Neural cell (in vitro differentiated cells): ENCODE data around the gene CD200. TPM values are rescaled to one million over a fixed set of nuclear protein-coding genes. Genes with fewer than 3 reads are reported as not detected.

Experiments
- H2AFZ ChIP-seq: fragments of 200-600, 300-800 bp; sonication (generic), shearing (Covaris generic); 2 replicates; pipeline ENCODE4 v1.6.0; 2014; ENCODE audit warnings: low read depth, mild to moderate bottlenecking, antibody characterized with exemption, low read length, moderate library complexity
- H3F3A ChIP-seq: fragments of 200-600 bp; shearing (Covaris generic); 2 replicates; pipeline ENCODE4 v1.6.1; 2016; ENCODE audit warnings: mild to moderate bottlenecking, moderate library complexity, mixed read lengths, antibody characterized with exemption, low read length; ENCODE audit not compliant: insufficient read depth, poor library complexity, severe bottlenecking
- H3K27ac ChIP-seq: fragments of 200-600, 300-800 bp; sonication (generic), shearing (Covaris generic); 2 replicates; pipeline ENCODE4 v1.5.1; 2014; ENCODE audit warnings: mild to moderate bottlenecking, low read length, moderate library complexity
- H3K27me3 ChIP-seq: fragments of 300-800, 200-600 bp; sonication (generic), shearing (Covaris generic); 2 replicates; pipeline ENCODE4 v1.6.0; 2014; ENCODE audit warnings: mild to moderate bottlenecking, low read depth, low read length, moderate library complexity; ENCODE audit not compliant: insufficient read depth
- H3K36me3 ChIP-seq: fragments of 300-800, 200-600 bp; sonication (generic), shearing (Covaris generic); 2 replicates; pipeline ENCODE4 v1.5.1; 2014; ENCODE audit warnings: mild to moderate bottlenecking, antibody characterized with exemption, low read length, moderate library complexity; ENCODE audit not compliant: insufficient read depth
- H3K4me2 ChIP-seq: fragments of 300-800, 200-600 bp; sonication (generic), shearing (Covaris generic); 2 replicates; pipeline ENCODE4 v1.6.0; 2014; ENCODE audit warnings: mild to moderate bottlenecking, low read length
- H3K4me3 ChIP-seq: fragments of 300-800, 200-600 bp; sonication (generic), shearing (Covaris generic); 2 replicates; pipeline ENCODE4 v1.5.1; 2014; ENCODE audit warnings: mild to moderate bottlenecking, low read length, moderate library complexity
- H3K79me2 ChIP-seq: fragments of 200-600 bp; shearing (Covaris generic); replicated peaks from 2 replicates; pipeline ENCODE4 v1.6.0; 2014; ENCODE audit warnings: mild to moderate bottlenecking, low read length, moderate library complexity; ENCODE audit not compliant: insufficient read depth
- H3K9ac ChIP-seq: fragments of 300-800, 200-600 bp; sonication (generic), shearing (Covaris generic); 2 replicates; pipeline ENCODE4 v1.6.1; 2016; ENCODE audit warnings: mild to moderate bottlenecking, low read length, mixed read lengths
- H3K9me2 ChIP-seq: fragments of 200-600 bp; shearing (Covaris generic); 2 replicates; pipeline ENCODE4 v1.6.1; 2016; ENCODE audit warnings: mild to moderate bottlenecking, low read length, mixed read lengths; ENCODE audit not compliant: insufficient read depth
- H3K9me3 ChIP-seq: fragments of 200-600, 300-800 bp; sonication (generic), shearing (Covaris generic); 2 replicates; pipeline ENCODE4 v1.6.1; 2016; ENCODE audit warnings: mild to moderate bottlenecking, mixed run types, low read length, moderate library complexity, mixed read lengths
- H4K20me1 ChIP-seq: fragments of 200-600 bp; shearing (Covaris generic); 2 replicates; pipeline ENCODE4 v1.6.1; 2016; ENCODE audit warnings: mild to moderate bottlenecking, mixed run types; ENCODE audit not compliant: insufficient read depth
- CTCF ChIP-seq: fragments of 450-650 bp; IDR thresholded peaks from 2 replicates; pipeline ENCODE4 v1.5.1; 2014; ENCODE audit warnings: antibody characterized with exemption, mild to moderate bottlenecking, moderate library complexity; ENCODE audit not compliant: poor library complexity, severe bottlenecking
- EP300 ChIP-seq: fragments of 450-650 bp; conservative IDR thresholded peaks from 2 replicates; pipeline ENCODE4 v1.6.1; 2014; ENCODE audit warnings: antibody characterized with exemption, mild to moderate bottlenecking, moderate library complexity; ENCODE audit not compliant: poor library complexity, severe bottlenecking
- EZH2 ChIP-seq: fragments of 200-600, 300-800 bp; shearing (Covaris generic), sonication (generic); IDR thresholded peaks from 2 replicates; pipeline ENCODE4 v1.6.1; 2014; ENCODE audit warnings: antibody characterized with exemption, low read length, borderline replicate concordance, mild to moderate bottlenecking; ENCODE audit not compliant: insufficient read depth, poor library complexity, severe bottlenecking
- MXI1 ChIP-seq: fragments of 450-650 bp; conservative IDR thresholded peaks from 2 replicates; pipeline ENCODE4 v1.6.1; 2014; ENCODE audit warnings: antibody characterized with exemption, mild to moderate bottlenecking; ENCODE audit not compliant: poor library complexity, severe bottlenecking
- POLR2AphosphoS5 ChIP-seq: IDR thresholded peaks from 2 replicates; pipeline ENCODE4 v1.6.1; 2012
- RAD21 ChIP-seq: fragments of 450-650 bp; conservative IDR thresholded peaks from 2 replicates; pipeline ENCODE4 v1.6.1; 2014; ENCODE audit warnings: antibody characterized with exemption, mild to moderate bottlenecking, moderate library complexity
- REST ChIP-seq: IDR thresholded peaks from 2 replicates; pipeline ENCODE4 v1.6.1; 2012; ENCODE audit warnings: borderline replicate concordance
- SMC3 ChIP-seq: fragments of 450-650 bp; conservative IDR thresholded peaks from 2 replicates; pipeline ENCODE4 v1.6.1; 2014; ENCODE audit warnings: antibody characterized with exemption, mild to moderate bottlenecking, moderate library complexity; ENCODE audit not compliant: poor library complexity
- TAF1 ChIP-seq: IDR thresholded peaks from 2 replicates; pipeline ENCODE4 v1.6.1; 2012; ENCODE audit warnings: low read depth
- polyA plus RNA-seq: library from polyadenylated mRNA; depleted of rRNA; stranded (reverse); fragments of >200 nt; gene quantifications from 2 replicates; pipeline ENCODE4 v1.2.3, GENCODE V29; 2014

Gene CD200
- polyA plus RNA-seq, 1 donor from 2014 or later, result 174 TPM

GRCh38 chr3:112333381-112334317, 693 bp downstream of the CD200 start:
- Histone ChIP-seq H3K36me3 (peaks cover 6% of the 10 kb centered on the region), H4K20me1 (no peaks in the 10 kb centered on the region), H3K27me3 (no peaks in the 10 kb centered on the region), H2AFZ (peak overlapping the region; percentile 77), H3K79me2 (peaks cover 58% of the 10 kb centered on the region), H3K27ac (peak overlapping the region; percentile 100), H3K4me2 (peak overlapping the region; percentile 73), H3K9me2 (no peaks in the 10 kb centered on the region), H3F3A (peaks cover 7% of the 10 kb centered on the region), H3K4me3 (peak overlapping the region; percentile 77), H3K9ac (peak overlapping the region; percentile 99), H3K9me3 (no peaks in the 10 kb centered on the region)
- TF ChIP-seq REST (peak; percentile 80), SMC3 (no peak), CTCF (peak; percentile 4), MXI1 (peak; percentile 14), EZH2 (no peak), EP300 (peak; percentile 10), POLR2AphosphoS5 (peak; percentile 75), TAF1 (peak; percentile 64), RAD21 (no peak)

- H3K27ac ChIP-seq, result peak overlapping the region; percentile 100
- peak overlapping the region; percentile 73 for H3K4me2 ChIP-seq
- TF ChIP-seq CTCF (no peak), REST (peak; percentile 80), EP300 (no peak), SMC3 (no peak)
- peaks cover 70% of the 10 kb centered on the region for H3K79me2 ChIP-seq
- H3K9me3 ChIP-seq, result no peaks in the 10 kb centered on the region
- H3K36me3 ChIP-seq, result peaks cover 6% of the 10 kb centered on the region
- H3K9me2 ChIP-seq, result no peaks in the 10 kb centered on the region
- H3F3A ChIP-seq, result peaks cover 7% of the 10 kb centered on the region
- no peaks in the 10 kb centered on the region for H3K27me3 ChIP-seq
- H4K20me1 ChIP-seq, result no peaks in the 10 kb centered on the region
- peak overlapping the region; percentile 99 for H3K9ac ChIP-seq
- H2AFZ ChIP-seq, result peak overlapping the region; percentile 77
- H3K4me3 ChIP-seq, result peak overlapping the region; percentile 77
Observed at GRCh38 chr3:112334691-112335433, 1.9 kb downstream of the CD200 start.
